Left renal pelvis (tissue), 4 donors: Measurements from ENCODE around the gene NXPH1. TPM values are rescaled to one million over a fixed set of nuclear protein-coding genes. Genes with fewer than 3 reads are reported as not detected.

Experiments used
- DNase-seq, 4 donors: peaks; one replicate each; pipeline ENCODE4 v3.0.0-alpha.2; 2013; ENCODE audit warnings: low read depth in 4 of 4, low spot score in 3 of 4
- polyA plus RNA-seq, 4 donors: library from polyadenylated mRNA; unstranded; fragments of 120-200 nt; gene quantifications; one replicate each; pipeline ENCODE4 v1.2.1, GENCODE V29; 2013; ENCODE audit not compliant: insufficient read length in 4 of 4

NXPH1 gene
- 1 to 10 TPM in 1 of 4 donors, under 1 TPM in 3; 0.12 to 1.6 (median 0.30) TPM for polyA plus RNA-seq

GRCh38 chr7:8433477-8434289 is at the start of gene NXPH1:
Gene NXPH1 (plus strand): TSS chr7:8433609.
- peak in 2 of 4 donors; percentile 12 to 49 for DNase-seq

- DNase-seq = no peak
These were observed 48.5 kb upstream of the NXPH1 start for GRCh38 chr7:8384901-8385300.

GRCh38 chr7:8386926-8387550 is 46.4 kb upstream of the NXPH1 start:
- no peak for DNase-seq

- no peak for DNase-seq
These were observed 45.7 kb upstream of the NXPH1 start for GRCh38 chr7:8387551-8388256.

- no peak for DNase-seq
These were observed 45.2 kb upstream of the NXPH1 start for GRCh38 chr7:8388257-8388625.

GRCh38 chr7:8389593-8390261 is 43.7 kb upstream of the NXPH1 start:
- DNase-seq = peak in 2 of 4 donors; percentile 10 to 12

GRCh38 chr7:8390262-8390626 is 43.2 kb upstream of the NXPH1 start:
- DNase-seq = no peak

GRCh38 chr7:8391353-8392062 is 41.9 kb upstream of the NXPH1 start:
- DNase-seq = no peak

- DNase-seq = no peak
These were observed 37.1 kb upstream of the NXPH1 start for GRCh38 chr7:8396294-8396693.

GRCh38 chr7:8408871-8409270 is 24.5 kb upstream of the NXPH1 start:
- DNase-seq = no peak

- no peak for DNase-seq
These were observed 22.3 kb upstream of the NXPH1 start for GRCh38 chr7:8411103-8411502.

- DNase-seq = no peak
These were observed 19.8 kb upstream of the NXPH1 start for GRCh38 chr7:8413600-8413999.

- peak in 2 of 4 donors; percentile 16 to 37 for DNase-seq
These were observed 14.7 kb upstream of the NXPH1 start for GRCh38 chr7:8418629-8419245.

GRCh38 chr7:8422177-8422576 is 11.2 kb upstream of the NXPH1 start:
- no peak for DNase-seq

GRCh38 chr7:8423057-8423456 is 10.4 kb upstream of the NXPH1 start:
- DNase-seq = no peak

- DNase-seq = no peak
These were observed 8.2 kb upstream of the NXPH1 start for GRCh38 chr7:8425223-8425622.

- DNase-seq = no peak
These were observed 2.8 kb upstream of the NXPH1 start for GRCh38 chr7:8430643-8431042.

- DNase-seq = no peak
These were observed 1.0 kb downstream of the NXPH1 start for GRCh38 chr7:8434290-8435002.

- DNase-seq = no peak
These were observed 1.7 kb downstream of the NXPH1 start for GRCh38 chr7:8435095-8435494.
